ENCODE results near the gene FEZF2. TPM values are rescaled to one million over a fixed set of nuclear protein-coding genes. Genes with fewer than 3 reads are reported as not detected.

Gene FEZF2
- total RNA-seq, 1 donor from 2014 or later, result not detected

DNA sequence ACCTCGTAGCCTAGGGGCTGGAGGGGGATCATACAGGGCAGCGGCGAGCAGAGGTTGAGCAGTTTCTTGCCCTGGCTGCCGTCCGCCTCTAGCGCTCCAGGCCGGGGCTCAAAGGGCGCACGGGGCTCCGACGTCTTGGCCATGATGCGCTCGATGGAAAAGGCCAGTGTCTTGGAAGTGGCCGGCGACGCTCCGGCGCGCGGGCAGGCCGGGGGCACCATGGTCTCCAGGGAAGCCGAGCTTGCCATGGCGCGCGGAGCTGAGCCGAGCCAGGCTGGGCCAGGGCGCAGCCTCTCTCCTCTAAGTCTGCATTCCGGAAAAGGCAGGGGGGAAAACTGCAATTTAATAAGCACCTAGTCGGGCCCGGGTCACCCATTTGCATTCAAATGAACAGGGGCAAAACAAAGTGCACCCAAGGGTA, 719 bp downstream of the FEZF2 start:
- DNase-seq (ENCODE audit: low spot score), result no peak

DNA sequence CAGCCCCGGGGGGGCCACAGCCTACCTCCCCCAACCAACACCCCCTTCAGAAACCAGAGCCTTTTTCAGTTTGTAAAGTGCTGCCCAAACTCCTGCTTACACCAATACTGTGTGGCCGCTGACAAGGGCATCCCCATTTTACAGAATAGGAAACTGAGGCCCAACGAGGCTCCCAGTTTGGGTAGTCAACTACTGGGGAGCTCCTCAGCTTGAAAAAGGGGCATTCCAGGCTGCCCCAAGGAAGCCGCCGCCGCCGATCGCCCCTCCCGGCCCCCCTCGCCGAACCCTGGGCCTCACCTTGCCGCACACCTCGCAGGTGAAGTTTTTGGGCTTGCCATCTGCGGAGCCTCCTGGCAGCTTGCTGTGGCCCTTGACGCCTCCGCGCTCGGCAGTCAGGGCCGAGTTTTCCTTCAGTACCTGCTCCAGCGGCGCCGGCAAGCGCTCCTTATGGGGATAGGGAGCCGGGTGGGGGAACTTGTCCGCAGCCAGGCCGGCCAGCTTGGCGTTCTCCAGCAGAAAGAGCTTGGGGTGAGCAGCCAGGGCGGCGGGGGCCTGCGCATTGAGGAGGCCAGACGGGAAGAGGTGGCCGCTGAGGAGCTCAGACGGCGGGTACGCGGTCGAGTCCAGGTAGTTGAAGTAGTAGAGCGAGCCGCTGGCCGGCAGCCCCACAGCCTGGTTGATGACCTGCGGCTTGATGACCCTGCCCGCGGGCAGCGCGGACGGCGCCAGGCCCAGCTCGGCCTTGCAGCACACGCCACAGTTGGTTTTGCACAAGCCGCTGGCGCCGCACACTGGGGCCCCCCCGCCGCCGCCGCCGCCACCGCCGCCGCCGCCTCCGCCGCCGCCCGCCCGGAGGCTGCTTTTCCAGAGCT, 1.4 kb downstream of the FEZF2 start:
- no peak for DNase-seq (ENCODE audit: low spot score)

DNA sequence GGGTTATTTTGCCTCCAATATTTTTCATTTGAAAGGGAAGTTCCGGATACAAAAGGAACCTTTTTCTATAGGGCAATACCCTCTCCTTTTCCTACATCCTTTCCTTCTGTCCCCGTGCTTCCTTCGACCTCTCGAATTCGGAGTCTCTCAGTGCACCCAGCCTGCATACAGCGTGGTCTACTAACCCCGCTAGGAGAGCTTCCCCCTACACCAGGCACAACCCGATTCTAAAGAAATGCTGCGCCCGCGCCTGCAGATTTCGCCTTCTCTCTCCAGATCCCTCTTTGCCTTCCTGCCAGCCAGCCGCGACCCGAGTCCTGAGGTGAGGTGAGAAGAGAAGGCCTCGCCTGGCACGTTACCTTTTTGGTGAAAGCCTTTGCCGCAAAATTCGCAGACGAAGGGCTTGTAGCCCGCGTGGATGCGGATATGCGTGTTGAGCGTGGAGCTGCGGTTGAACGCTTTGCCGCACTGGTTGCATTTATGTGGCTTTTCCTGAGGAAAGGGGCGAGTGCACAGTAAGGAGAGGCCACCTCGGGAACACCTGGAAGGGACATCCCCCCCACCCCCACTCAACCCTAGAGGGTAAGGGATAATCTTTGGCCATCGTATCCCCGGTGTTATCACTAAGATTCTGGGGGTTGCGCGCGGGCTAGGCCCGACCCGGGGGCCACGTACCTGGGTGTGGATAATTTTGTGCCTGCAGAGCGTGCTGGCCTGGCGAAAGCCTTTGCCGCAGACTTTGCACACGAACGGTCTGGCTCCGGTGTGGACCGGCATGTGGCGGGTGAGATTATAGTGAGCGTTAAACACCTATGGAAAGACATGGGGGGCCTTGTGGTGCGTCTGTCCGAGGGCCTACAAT, 2.3 kb downstream of the FEZF2 start:
- DNase-seq (ENCODE audit: low spot score), result no peak

DNA sequence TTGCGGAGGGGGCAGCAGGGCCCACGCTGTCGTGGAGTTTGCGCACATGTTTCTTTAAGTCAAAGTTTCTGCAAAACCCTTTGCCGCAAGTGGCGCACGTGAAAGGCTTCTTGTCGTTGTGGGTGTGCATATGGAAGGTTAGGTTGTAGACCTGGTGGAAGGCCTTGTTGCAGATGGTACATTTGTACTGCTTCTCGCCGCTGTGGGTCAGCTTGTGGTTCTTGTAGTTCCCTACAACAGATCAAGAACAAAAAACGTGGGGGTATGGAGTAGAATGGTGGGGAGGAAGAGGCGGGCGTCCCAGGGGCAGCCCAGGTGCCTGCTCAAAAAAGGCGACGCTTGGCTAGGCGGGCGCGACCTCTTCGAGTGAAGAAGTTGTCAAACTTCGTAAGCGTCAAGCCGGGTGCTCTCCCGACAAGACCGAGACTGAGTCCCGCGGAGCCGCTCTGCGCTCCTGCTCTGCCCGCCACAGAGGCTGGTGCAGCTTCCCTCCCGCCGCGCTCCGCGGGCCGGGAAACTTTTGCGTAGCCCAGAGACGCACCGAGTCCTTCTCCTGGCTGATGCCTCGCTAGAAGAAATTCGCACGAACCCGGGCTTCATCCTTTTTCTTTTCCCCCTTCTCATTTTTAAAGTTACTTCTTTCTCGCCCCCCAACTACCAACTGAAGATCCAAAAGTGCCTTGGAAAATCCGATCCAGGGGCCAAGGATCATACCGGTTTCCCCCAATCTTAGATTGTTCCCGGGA, 3.1 kb downstream of the FEZF2 start:
- DNase-seq (ENCODE audit: low spot score), result no peak

DNA sequence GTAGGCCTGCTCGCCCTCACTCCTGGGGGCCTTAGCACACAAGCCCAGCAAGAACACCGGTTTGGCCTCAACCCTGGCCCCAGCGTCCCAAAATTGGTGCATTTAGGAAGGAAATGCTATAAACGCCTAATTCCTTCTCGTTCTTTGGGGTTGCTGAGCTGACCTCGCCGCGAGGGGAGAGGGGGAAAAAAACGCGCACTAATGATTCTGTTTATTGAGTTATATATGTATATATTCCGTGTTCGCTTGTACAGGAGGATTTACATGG, 3.9 kb downstream of the FEZF2 start:
- DNase-seq (ENCODE audit: low spot score), result no peak

DNA sequence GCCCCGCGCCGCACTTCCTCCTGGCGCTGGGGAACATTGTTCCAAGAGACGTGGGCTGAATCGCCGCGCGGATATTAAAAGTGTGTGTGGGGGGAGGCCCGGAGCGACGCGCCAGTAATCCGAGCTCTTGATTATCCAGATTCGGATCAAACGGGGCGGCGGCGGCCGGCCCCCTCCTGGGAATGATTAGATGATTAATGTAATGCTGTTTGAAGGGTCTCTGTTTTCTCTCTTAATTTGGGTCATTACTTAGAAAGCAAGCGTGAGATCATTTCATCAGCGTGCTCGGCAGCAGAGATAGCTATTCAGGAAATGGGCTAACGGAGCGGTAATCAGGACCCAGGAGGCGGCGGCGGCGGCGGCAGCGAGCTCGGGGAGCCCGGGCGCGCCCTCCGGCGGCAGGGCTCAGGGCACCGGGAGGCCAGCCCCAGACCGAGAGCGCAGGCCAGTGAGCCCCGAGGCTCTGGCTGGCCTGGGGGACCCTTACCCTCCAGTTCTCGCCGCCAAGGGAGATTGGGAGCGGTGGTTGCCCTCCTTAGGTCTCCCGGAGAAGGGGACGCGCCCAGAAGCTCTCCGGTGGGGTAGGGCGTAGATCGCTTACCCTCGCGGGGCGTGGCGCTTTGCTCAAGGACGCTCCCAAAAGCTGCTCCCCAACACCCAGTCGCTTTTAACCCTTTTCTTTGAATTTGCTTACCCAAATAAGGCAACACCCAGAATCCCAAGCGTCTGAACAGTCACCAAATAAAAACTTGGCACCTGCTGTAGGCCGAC, 4.5 kb downstream of the FEZF2 start:
- DNase-seq (ENCODE audit: low spot score), result no peak

DNA sequence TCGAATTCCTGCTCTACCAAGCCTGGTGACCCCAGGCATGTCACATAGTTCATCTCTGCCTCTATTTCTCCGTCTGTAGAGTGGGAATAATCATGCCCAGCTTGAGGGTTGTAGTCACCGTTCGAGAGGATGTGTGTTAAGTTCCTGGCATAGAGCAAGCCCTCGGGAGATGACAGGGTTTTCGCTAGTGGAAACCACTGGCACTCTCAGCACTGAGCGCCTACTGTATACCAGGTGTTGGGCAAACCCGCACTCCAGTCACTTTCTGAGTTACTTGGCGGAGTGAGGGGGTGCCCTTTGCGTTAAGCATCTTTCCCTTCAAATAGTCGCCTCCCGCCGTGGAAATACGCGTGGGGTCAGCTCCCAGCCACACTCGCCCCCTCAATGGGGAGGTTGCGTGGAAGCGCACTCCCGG, 5.1 kb downstream of the FEZF2 start:
- DNase-seq (ENCODE audit: low spot score), result no peak

DNA sequence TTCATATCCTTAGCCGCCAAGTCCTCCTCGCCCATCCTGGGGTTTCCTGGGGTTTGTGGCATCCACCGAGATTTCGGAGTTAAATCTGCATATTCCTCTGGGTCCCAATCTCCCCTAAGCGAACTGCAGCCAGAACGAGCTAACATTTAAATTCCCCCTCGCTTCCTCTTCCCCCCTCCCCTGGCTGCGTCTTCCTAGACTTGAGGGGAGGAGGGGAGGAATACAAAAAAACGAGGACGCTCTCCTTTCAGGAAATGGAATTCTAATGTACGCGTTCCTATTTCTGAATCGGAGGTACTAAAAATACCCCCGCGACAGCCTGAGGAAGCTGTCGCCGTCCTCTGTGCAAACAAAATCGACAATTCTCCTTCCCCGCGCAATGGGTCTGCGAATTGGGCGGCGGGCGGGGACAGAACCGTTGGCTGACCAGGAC, 5.6 kb downstream of the FEZF2 start:
- DNase-seq (ENCODE audit: low spot score), result no peak

DNA sequence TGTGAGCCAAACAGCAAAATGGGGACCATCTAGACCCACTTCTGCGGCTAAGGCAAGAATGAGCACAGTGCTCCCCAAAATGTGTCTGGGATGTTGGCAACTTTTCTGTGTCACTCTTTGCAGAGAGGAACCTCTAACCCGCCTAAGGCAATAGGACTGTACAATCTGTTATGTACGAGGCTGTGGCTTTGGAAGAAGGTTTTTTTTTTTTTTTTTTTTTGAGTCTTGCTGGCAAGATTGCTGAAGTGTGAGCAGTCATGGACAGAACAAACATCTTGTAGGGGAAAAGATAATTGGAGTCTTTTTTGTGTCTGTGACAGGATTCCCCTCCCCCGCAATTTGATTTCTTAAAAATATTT, 7.2 kb downstream of the FEZF2 start:
- no peak for DNase-seq (ENCODE audit: low spot score)

DNA sequence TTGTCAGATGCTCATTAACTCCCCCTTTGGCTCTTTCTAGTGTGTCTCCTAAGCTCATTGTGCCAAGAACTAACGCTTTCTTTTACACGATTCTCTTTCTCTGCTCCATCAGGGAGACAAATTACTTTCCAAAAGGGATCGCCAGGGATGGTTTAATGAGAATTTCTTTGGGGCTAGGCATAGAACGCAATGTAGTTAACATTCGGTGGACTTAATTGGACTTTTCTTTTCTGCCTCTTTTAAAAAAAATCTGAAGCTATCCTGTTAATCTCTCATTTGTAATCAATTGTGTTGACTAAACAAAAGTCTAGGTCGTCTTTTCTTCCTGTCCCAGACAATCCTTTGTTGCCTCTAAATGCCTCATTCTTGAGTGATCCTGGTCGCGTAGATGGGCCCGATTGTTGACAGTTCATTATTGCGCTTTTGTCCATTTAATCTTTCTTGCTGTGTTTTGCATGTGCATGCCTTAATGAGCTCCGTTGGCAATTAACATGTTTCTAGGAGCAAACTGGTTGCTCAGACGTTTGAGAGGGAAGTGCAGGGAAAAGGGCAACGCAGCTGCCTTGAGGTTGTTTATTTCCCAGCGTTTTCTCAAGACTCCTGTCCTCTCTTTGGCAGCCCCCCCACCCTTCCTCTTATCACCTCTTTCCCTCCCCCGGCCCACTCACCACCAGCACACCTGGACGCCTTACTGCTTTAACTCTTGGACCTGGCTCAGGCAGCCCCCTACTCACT, 7.8 kb downstream of the FEZF2 start:
- DNase-seq (ENCODE audit: low spot score), result no peak

DNA sequence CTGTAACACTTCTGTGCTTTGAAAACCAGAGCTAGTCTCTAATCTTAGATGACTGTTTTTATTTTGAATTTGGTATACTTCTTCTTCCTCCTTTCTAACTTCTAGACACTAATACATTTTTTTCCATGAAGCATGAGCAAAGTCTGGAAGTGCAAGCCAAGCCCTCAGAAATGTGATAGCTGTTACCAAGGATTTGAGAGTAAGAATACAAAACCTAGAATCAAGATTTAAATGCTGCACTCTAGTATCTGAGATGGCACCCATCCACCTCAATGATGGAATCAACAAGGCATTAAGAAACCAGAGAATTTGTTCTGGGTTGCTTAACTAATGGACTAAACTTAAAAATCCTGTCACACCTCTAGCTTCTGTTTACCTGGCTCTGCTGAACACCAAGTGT, 9.2 kb downstream of the FEZF2 start:
- DNase-seq (ENCODE audit: low spot score), result no peak

DNA sequence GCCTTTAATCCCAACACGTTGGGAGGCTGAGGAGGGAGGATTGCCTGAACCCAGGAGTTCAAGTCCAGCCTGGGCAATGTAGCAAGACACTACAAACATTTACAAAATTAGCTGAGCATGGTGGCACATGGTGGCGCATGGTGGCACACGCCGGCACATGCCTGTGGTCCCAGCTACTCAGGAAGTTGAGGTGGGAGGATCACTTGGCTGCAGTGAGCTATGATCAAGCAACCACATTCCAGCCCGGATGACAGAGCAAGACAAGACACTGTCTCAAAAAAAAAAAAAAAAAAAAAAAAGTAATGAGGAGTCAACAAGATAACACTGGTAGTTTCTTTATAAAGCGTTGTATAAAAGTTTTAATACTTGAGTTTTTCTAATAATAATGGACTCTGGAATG, 10.1 kb downstream of the FEZF2 start:
- DNase-seq (ENCODE audit: low spot score), result no peak

DNA sequence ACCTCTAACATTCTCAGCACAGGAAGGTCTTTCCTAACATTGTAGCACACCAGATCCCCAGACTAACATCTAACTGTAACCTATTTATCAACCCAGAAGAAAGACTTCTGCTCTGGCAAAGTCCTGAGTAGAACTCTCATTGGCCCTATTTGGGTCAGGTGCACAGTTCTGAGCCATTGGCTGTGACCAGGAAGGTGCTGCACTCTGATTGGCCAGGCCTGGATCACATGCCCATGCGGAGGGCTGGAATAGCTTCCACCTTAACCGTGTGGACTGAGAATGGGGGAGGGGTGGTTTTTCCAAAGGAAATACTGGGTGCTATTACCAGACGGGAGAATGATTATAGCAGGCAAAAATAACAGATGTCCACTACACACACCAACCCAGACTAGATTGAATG, 11.5 kb downstream of the FEZF2 start:
- no peak for DNase-seq (ENCODE audit: low spot score)

DNA sequence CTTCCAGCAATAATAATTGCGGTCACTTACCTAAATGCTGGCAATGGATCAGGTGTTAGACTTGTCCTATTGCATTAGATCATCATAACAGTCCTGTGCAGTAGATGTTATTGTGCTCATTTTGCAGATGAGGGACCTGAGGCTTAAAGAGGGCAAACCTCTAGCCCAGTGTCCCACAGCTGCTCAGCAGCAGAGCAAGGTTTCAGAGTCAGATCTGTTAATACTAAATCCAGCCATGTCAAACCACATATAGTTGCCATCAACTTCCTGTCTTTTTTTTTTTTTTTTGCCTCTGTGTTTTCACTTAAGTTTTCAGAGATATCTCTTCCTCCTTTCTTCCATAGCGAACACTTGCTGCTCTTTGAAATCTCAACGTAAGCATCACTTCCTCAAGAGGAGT, 12.1 kb downstream of the FEZF2 start:
- no peak for DNase-seq (ENCODE audit: low spot score)

DNA sequence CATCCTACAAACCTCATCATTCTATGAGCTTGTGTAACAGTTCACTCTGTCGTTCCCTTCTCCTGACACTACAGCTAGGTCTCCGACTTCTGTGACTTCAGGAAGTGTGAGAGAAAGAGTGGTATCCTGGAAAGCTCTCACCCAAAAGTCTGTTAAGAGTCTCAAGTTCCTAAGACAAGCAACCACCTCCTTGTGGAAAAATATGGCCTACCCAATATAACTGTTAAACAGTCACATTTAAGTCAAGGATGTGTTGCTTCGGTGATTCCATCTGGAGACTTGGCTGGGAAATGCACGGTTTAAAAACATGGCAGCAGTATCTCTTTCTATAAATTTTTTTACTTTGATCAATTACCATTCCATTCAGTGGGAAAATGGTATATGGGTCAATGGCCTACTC, 13.8 kb downstream of the FEZF2 start:
- no peak for DNase-seq (ENCODE audit: low spot score)

DNA sequence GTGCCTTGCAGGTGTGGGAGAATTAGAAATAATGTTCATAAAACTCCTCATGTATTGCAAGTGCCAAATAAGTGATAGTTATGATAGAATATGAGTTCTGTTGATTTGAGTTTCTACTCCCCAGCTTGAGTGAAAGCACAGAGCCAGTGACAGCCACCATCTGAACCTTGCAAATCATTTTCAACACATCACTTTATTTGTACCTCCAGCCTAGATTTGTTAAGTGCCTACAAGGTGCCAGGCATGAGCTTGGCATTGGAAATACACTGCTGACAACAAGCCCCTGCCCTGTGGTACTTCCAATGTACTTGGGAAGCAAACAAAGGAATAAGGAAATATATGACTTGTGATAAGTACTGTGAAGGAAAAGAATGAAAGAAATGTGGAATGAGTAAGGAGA, 17.0 kb downstream of the FEZF2 start:
- no peak for DNase-seq (ENCODE audit: low spot score)

DNA sequence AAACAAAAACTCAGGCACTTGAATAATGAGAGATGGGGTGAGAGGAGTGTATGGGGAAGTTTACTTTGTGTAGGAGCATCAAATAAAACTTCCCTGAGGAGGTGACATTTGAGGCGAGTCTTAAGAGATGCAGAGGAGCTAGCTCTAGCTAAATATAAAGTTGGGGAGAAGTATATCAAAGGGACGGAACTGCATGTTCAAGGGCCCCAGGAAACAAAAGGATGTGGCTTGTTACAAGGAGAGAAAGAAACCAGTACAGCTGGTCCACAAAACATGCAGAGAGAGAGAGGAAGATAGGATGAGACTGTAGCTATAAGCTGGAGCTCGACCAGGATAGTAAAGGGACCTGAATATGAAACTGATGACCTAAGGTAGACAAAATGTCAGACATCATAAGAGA, 17.6 kb downstream of the FEZF2 start:
- no peak for DNase-seq (ENCODE audit: low spot score)

DNA sequence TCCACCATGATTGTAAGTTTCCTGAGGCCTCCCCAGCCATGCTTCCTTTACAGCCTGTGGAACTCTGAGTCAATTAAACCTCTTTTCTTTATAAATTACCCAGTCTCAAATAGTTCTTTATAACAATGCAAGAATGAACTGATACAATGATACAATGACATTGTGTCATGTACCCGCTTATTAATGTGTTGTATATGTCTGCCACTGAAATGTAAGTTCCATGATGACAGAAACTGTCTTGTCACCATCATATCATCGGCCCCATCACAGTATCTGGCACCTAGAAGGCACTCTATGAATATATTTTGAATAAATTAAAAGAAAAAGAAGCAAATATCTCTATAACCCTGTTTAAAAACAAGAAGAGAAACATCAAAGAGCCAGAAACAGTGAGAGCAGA, 29.6 kb downstream of the FEZF2 start:
- DNase-seq (ENCODE audit: low spot score), result no peak

DNA sequence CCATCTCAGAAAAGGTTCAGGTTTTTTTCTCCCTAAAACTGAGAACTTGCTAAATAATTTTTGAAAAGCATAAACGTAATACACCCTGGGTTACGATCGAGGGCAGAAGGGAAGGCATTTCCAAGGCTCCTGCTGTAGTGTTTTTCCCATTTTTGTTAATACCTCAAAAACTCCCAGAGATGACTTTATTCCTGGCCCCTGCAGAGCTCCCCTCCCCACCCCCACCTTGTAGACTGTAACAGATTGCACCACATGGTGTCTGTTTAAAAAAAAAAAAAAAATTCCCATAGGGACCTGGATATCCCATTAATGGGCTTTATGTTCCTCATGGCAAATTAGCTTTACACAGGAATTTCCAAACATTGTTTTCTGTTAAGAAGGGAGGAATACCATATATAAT, 38.2 kb downstream of the FEZF2 start:
- DNase-seq (ENCODE audit: low spot score), result no peak

DNA sequence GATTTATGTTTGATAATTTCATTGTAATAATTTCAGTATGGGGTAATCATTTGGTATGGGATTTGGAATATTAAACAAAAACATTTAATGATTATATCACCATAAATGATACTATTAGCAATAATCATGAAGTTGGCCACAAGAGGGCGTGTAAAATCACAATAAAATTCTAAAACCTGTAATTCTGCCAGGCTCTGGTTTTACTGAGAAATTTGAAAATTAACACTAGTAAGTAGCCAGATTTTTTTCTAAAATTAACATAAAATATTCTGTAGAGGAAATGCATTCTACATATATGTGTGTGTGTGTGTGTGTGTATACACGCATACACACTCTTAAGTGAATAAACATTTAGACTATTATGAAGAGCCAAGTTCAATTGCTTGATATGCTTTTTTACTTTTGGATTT, 40.5 kb downstream of the FEZF2 start:
- DNase-seq (ENCODE audit: low spot score), result no peak

DNA sequence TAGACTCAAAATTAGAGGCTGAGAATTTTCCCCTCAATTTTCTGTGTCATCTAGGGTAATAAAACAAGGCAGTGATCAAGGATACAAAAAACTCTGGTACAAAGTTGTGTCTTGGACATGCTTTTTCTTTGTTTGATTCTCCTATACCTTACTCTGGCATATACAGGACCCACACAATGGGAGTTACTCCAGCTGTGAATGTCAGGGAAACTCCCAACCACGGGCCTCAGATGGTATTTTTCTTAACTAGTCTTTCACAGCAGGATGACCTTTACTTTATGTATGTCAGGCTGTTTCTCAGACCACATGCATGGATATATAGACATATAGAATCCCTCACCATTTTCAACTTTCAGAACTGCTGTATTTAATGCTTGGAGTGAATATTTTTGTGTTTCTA, 41.3 kb downstream of the FEZF2 start:
- no peak for DNase-seq (ENCODE audit: low spot score)
